ENCODE data around the gene ATXN7. TPM values are rescaled to one million over a fixed set of nuclear protein-coding genes. Genes with fewer than 3 reads are reported as not detected.
A peak's percentile ranks its signal among the peaks of the same experiment; 100 is the strongest.

ATXN7 gene
- total RNA-seq, 2 experiments from 2014 or later = 289 to 304 TPM

- H3K27me3 Mint-ChIP-seq = no peaks in the 10 kb centered on the region
- peaks cover 51% of the 10 kb centered on the region for H3K4me1 Mint-ChIP-seq (ENCODE audit: low read depth)
- POLR2A ChIA-PET = interaction anchor here (0.6 kb wide), 1 partner anchor 63 kb away, joined by 3 read pairs; no protein-coding TSS in a partner anchor
- ATAC-seq (ENCODE audit: poor library complexity) = no peak
- H3K36me3 Mint-ChIP-seq (ENCODE audit: low read depth) = peaks cover 30% of the 10 kb centered on the region
- no peak for DNase-seq
- Histone ChIP-seq H3K36me3 (ENCODE audit: insufficient read depth, low read length) (peaks cover 32% of the 10 kb centered on the region), H3K4me3 (ENCODE audit: low read length) (no peak overlapping the region), H3K4me1 (ENCODE audit: insufficient read depth, low read length) (peaks cover 6% of the 10 kb centered on the region), H3K27ac (ENCODE audit: low read depth in 1 of 2, low read length in 2 of 2) (no peak overlapping the region), H3K27me3 (ENCODE audit: control insufficient read depth in 1 of 2, insufficient read depth in 2 of 2, low read length in 2 of 2) (no peaks in the 10 kb centered on the region), H3K9me3 (ENCODE audit: control insufficient read depth in 1 of 2, insufficient read depth in 1 of 2, low read length in 2 of 2) (no peaks in the 10 kb centered on the region)
- no peak for TF ChIP-seq CTCF (IDR thresholded peaks at IDR 0.05)
- intact Hi-C loops (cut with DNase I, micrococcal nuclease) = no loop called here
- peak overlapping the region; percentile 2 for H3K27ac Mint-ChIP-seq
- H3K9me3 Mint-ChIP-seq = no peaks in the 10 kb centered on the region
- H3K4me3 Mint-ChIP-seq = no peak overlapping the region
- CTCF ChIA-PET = no interaction called here
Observed at GRCh38 chr3:63895422-63896189, 31.9 kb downstream of the ATXN7 start.

DNA sequence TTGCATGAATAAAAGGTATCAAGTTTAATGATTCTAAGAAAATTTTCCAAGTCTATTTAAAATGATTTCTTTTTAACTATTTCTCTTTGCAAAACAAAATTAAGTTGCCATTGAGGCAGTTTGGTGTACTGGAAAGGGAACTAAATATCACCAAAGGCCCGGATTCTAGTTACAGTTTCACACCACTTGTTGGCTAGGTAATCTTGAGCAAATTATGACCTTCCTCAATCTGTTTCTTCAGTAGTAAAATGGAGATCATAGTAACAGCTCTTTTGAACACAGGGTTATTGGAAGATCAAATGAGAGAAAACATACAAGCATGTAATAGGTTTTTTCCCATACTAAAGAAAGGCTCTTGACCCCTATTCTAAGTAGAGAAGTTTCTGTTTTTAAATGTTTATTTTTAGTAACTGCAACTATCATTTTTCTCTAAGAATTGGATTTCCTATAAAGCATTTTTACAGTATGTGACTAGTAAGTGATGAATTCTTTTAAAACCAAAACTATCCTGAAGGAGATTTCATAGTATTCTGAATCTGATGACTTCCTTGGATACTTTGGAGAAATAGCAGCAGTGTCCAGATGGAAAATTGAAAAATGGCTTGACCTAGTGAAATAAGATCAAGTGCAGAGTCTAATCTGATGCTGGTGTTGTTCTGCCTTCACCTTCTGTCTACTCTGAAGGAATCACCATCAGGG is 32.8 kb downstream of the ATXN7 start:
- H3K27ac Mint-ChIP-seq = peak overlapping the region; percentile 3
- CTCF ChIA-PET = no interaction called here

DNA sequence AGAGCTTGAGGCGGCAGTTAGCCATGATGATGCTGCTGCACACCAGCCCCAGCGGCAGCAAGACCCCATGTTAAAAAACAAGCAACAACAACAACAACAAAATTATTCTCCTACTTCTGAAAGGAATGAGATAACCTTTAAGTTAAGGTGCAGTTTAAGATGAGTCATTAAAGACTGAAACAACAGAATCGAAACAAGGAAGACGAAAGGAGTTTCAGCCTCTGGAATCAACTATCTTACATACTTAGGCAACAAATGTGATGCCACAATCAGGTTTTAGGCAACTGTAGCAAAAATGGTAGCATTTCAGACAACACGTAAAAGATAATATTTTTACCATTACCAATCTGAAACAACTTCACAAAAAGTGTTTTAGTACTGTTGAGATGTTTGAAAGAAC is 36.3 kb downstream of the ATXN7 start:
- Mint-ChIP-seq H3K36me3 (ENCODE audit: low read depth) (peaks cover 50% of the 10 kb centered on the region), H3K27ac (no peak overlapping the region), H3K4me1 (ENCODE audit: low read depth) (peaks cover 29% of the 10 kb centered on the region), H3K27me3 (no peaks in the 10 kb centered on the region), H3K9me3 (no peaks in the 10 kb centered on the region), H3K4me3 (no peak overlapping the region)
- Histone ChIP-seq H3K4me3 (ENCODE audit: low read length) (no peak overlapping the region), H3K27ac (ENCODE audit: low read depth in 1 of 2, low read length in 2 of 2) (no peak overlapping the region), H3K9me3 (ENCODE audit: control insufficient read depth in 1 of 2, insufficient read depth in 1 of 2, low read length in 2 of 2) (no peaks in the 10 kb centered on the region), H3K36me3 (ENCODE audit: insufficient read depth, low read length) (peaks cover 32% of the 10 kb centered on the region), H3K4me1 (ENCODE audit: insufficient read depth, low read length) (peaks cover 2% of the 10 kb centered on the region), H3K27me3 (ENCODE audit: control insufficient read depth in 1 of 2, insufficient read depth in 2 of 2, low read length in 2 of 2) (no peaks in the 10 kb centered on the region)
- no peak for DNase-seq
- intact Hi-C loops (cut with DNase I, micrococcal nuclease) = no loop called here
- no peak for ATAC-seq (ENCODE audit: poor library complexity)
- POLR2A ChIA-PET = no interaction called here
- CTCF ChIA-PET = interaction anchor here (0.6 kb wide), 1 partner anchor 18 kb away, joined by 3 read pairs; no protein-coding TSS in a partner anchor
- TF ChIP-seq CTCF (IDR thresholded peaks at IDR 0.05) = no peak

More for the DNA sequence above, 32.8 kb downstream of the ATXN7 start:
- POLR2A ChIA-PET = no interaction called here
- Mint-ChIP-seq H3K27me3 (no peaks in the 10 kb centered on the region), H3K9me3 (no peaks in the 10 kb centered on the region), H3K36me3 (ENCODE audit: low read depth) (peaks cover 34% of the 10 kb centered on the region), H3K4me1 (ENCODE audit: low read depth) (peaks cover 56% of the 10 kb centered on the region), H3K4me3 (no peak overlapping the region)
- Histone ChIP-seq H3K36me3 (ENCODE audit: insufficient read depth, low read length) (peaks cover 36% of the 10 kb centered on the region), H3K4me3 (ENCODE audit: low read length) (no peak overlapping the region), H3K27ac (ENCODE audit: low read depth in 1 of 2, low read length in 2 of 2) (no peak overlapping the region), H3K27me3 (ENCODE audit: control insufficient read depth in 1 of 2, insufficient read depth in 2 of 2, low read length in 2 of 2) (no peaks in the 10 kb centered on the region), H3K4me1 (ENCODE audit: insufficient read depth, low read length) (peaks cover 6% of the 10 kb centered on the region), H3K9me3 (ENCODE audit: control insufficient read depth in 1 of 2, insufficient read depth in 1 of 2, low read length in 2 of 2) (no peaks in the 10 kb centered on the region)
- ATAC-seq (ENCODE audit: poor library complexity) (no peak), DNase-seq (no peak)
- TF ChIP-seq CTCF (IDR thresholded peaks at IDR 0.05) = no peak
- intact Hi-C loops (cut with DNase I, micrococcal nuclease) = no loop called here

Measured in CD4-positive, alpha-beta T cell (primary cell).